ENCODE results near the gene ENDOV.

DNA sequence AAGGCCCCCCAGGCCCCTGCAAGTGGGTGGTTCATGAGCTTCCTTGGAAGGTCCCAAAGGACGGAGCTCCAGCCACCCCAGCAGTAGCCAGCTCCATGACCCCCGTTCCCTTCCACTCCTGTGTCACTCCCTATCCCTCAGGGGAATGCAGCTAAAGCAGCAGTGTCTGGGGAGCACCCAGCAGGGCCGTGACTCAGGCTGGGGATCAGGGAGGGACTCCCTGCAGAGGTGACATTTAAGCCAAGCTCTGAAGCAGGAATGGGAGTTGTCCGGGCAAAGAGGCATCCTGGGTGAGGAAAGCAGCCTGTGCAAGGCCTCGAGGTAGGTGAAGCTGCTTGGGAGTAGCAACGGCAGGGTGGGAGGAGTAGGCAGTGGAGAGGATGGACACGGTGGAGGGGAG, 72.5 kb downstream of the ENDOV start:
- TF ChIP-seq POLR2A (IDR thresholded peaks at IDR 0.05), result no peak
- TF ChIP-seq CTCF (IDR thresholded peaks at IDR 0.05), result no peak

All from uterus (tissue), 2 donors.